ENCODE measurements around the gene PCDHGC4. TPM values are rescaled to one million over a fixed set of nuclear protein-coding genes. Genes with fewer than 3 reads are reported as not detected.

PCDHGC4 gene
- total and polyA plus RNA-seq, 9 donors: 0.22 to 4.5 (median 2.3) TPM

GRCh38 chr5:141483902-141484301, 928 bp upstream of the PCDHGC4 start:
- no peak overlapping the region for H3K4me3 ChIP-seq
- WGBS, 3 donors: 51 to 54% (median 53%) methylated on average over 3 of the region's 3 CpGs
- intact Hi-C loops (cut with DNase I): no loop called here
- TF ChIP-seq CTCF (IDR thresholded peaks at IDR 0.05) (no peak), EP300 (IDR thresholded peaks at IDR 0.05) (no peak), POLR2A (IDR thresholded peaks at IDR 0.05) (no peak)
- DNase-seq: no peak
- no peaks in the 10 kb centered on the region for H3K9me3 ChIP-seq
- H3K4me1 ChIP-seq (ENCODE audit: insufficient read depth): peaks cover 3% of the 10 kb centered on the region
- H3K36me3 ChIP-seq: no peaks in the 10 kb centered on the region
- no peak overlapping the region for H3K27ac ChIP-seq
- H3K27me3 ChIP-seq: no peaks in the 10 kb centered on the region

GRCh38 chr5:141484310-141484640, 555 bp upstream of the PCDHGC4 start:
- H3K36me3 ChIP-seq: no peaks in the 10 kb centered on the region
- DNase-seq: no peak
- no peak overlapping the region for H3K27ac ChIP-seq
- H3K4me1 ChIP-seq (ENCODE audit: insufficient read depth): peaks cover 2% of the 10 kb centered on the region
- H3K9me3 ChIP-seq: no peaks in the 10 kb centered on the region
- 12 to 19% (median 13%) methylated on average over 4 of the region's 4 CpGs for WGBS, 3 donors
- TF ChIP-seq EP300 (IDR thresholded peaks at IDR 0.05) (no peak), CTCF (IDR thresholded peaks at IDR 0.05) (no peak), POLR2A (IDR thresholded peaks at IDR 0.05) (no peak)
- intact Hi-C loops (cut with DNase I): no loop called here
- H3K27me3 ChIP-seq: no peaks in the 10 kb centered on the region
- H3K4me3 ChIP-seq: peak overlapping the region; percentile 34

- H3K36me3 ChIP-seq: no peaks in the 10 kb centered on the region
- H3K27ac ChIP-seq: no peak overlapping the region
- TF ChIP-seq CTCF (IDR thresholded peaks at IDR 0.05) (no peak), EP300 (IDR thresholded peaks at IDR 0.05) (no peak), POLR2A (IDR thresholded peaks at IDR 0.05) (no peak)
Observed at GRCh38 chr5:141485321-141486055, 658 bp downstream of the PCDHGC4 start.

GRCh38 chr5:141486091-141486490, 1.3 kb downstream of the PCDHGC4 start:
- TF ChIP-seq POLR2A (IDR thresholded peaks at IDR 0.05) (no peak), EP300 (IDR thresholded peaks at IDR 0.05) (no peak), CTCF (IDR thresholded peaks at IDR 0.05) (no peak)
- no peaks in the 10 kb centered on the region for H3K4me1 ChIP-seq (ENCODE audit: insufficient read depth)
- no peak overlapping the region for H3K4me3 ChIP-seq
- intact Hi-C loops (cut with DNase I): no loop called here
- H3K27me3 ChIP-seq: no peaks in the 10 kb centered on the region
- H3K27ac ChIP-seq: no peak overlapping the region
- WGBS, 3 donors: 92 to 94% (median 93%) methylated on average over 9 of the region's 9 CpGs
- DNase-seq: no peak
- H3K36me3 ChIP-seq: no peaks in the 10 kb centered on the region
- no peaks in the 10 kb centered on the region for H3K9me3 ChIP-seq

More at GRCh38 chr5:141485321-141486055, 658 bp downstream of the PCDHGC4 start:
- peak overlapping the region; percentile 34 for H3K4me3 ChIP-seq
- H3K27me3 ChIP-seq: no peaks in the 10 kb centered on the region
- WGBS, 3 donors: 58 to 71% (median 58%) methylated on average over 38 of the region's 38 CpGs
- no peaks in the 10 kb centered on the region for H3K4me1 ChIP-seq (ENCODE audit: insufficient read depth)
- intact Hi-C loops (cut with DNase I): no loop called here
- H3K9me3 ChIP-seq: no peaks in the 10 kb centered on the region
- DNase-seq: peak in 2 of 5 donors; percentile 24 to 34
